Caki2 (cell line): Measurements from ENCODE around the gene SLC2A5. TPM values are rescaled to one million over a fixed set of nuclear protein-coding genes. Genes with fewer than 3 reads are reported as not detected.
"Not testable (repeated sequence)": the region's sequence is repeated elsewhere in the genome, so short reads cannot be mapped to it uniquely, and the experiment has no call there.

Source experiments
- DNase-seq: peaks from one replicate; pipeline ENCODE4 v3.0.0-alpha.2; 2015; ENCODE audit warnings: low read depth
- in situ Hi-C: cut with HindIII; loops from 2 replicates; pipeline ENCODE4 v1.10.0; 2016; ENCODE audit warnings: low sequenced_read_pairs, low pct_unique_long_range_greater_than_20kb, mixed read lengths
- total RNA-seq: library from RNA; depleted of rRNA; stranded (reverse); fragments of >200 nt; shearing (Covaris generic); gene quantifications from 2 replicates; pipeline ENCODE4 v1.2.3, GENCODE V29; 2014; ENCODE audit warnings: low replicate concordance

SLC2A5 gene
- total RNA-seq, 1 experiment from 2014 or later = not detected

DNA sequence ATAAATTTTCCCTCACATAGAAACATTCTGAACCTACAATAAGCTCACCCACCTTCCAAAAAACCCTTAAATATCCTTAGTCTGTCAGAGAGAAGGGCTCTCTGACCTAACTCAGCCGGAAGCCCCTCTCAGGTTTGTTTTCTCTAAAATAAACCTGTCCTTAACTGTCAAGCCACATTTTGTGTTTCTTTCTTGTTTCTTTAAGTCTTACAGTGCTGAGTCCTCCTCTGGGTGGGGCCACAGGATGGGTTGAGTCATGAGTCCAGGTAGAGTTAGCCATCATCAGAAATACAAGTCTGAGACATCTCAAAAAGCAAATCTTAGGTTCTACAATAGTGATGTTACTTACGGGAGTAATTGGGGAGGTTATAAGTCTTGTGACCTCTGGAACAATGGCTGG lies 26.4 kb upstream of the SLC2A5 start:
- in situ Hi-C loops = no loop called here
- no peak for DNase-seq

DNA sequence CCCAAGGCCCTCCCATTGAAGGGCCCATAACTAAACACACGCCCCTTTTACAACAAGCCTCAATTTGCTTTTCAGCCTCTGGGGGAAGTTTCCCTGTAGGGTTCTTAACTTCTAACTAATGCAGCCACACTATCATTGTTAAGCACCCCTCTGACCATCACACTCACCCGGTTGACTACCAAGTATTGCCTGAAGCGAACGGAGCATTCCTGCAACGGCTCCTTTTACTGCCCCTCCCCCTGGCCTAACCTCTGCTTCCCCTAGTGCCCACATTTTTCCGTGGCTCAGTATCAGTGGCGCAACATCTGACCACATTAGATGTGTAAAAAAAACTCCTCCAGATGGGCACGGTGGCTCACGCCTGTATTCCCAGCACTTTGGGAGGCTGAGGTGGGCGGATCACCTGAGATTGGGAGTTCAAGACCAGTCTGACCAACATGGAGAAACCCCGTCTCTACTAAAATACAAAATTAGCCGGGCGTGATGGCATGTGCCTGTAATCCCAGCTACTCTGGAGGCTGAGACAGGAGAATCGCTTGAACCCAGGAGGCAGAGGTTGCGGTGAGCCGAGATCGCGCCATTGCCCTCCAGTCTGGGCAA lies 24.7 kb upstream of the SLC2A5 start:
- DNase-seq, in situ Hi-C loops: not testable (repeated sequence)

DNA sequence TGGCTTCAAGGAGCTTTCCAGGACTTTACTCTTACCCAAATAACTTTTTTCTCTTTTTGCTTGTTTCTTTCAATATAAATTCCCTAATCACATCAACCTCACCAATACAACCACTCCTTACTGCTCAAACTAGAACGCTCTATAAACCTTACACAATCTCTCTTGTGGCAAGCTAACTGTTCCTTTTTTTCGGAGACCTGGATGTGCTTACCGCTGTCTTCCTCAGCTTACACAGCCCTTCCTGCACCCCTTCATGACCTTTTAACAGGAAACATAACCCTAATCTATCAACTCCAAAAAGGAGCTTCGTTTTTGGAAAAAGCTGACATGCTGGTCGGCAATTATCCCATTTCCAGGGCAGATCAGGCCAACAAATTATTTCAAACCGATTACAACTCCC lies 24.1 kb upstream of the SLC2A5 start:
- in situ Hi-C loops = no loop called here
- no peak for DNase-seq

DNA sequence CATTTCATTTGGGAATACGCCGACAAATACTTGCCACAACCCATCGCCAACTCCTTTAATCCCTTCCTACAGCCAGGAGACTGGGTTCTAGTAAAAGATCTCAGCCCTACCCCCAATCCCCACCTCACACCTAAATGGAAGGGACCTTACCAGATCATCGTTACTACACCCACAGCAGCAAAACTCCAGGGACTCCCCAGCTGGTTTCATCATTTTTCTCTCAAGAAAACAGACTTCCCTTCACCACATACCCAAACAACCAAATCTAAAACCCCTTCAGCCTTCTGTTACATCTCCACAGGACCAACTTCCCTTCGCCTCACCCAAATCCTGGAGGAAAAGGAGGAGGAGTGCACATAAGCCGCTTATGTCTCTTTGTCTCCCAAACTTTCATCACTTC lies 23.7 kb upstream of the SLC2A5 start:
- no peak for DNase-seq
- in situ Hi-C loops = no loop called here

DNA sequence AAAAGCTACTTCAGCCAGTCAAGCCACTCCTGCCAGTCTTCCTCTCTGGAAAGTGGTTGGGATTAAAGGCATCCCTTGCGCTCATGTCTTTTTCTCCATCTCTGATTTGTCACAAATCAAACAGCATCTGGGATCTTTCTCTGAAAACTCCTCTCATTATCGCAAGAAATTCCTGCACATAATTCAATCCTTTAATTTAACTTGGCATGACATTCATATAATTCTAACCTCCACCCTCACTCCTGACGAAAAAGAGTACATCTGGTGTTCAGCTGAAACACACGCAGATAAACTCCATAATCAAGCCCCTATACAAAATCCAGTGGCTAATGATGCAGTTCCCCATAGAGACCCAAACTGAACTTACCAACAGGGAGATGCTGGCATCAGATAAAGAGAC lies 19.4 kb upstream of the SLC2A5 start:
- in situ Hi-C loops = no loop called here
- no peak for DNase-seq

DNA sequence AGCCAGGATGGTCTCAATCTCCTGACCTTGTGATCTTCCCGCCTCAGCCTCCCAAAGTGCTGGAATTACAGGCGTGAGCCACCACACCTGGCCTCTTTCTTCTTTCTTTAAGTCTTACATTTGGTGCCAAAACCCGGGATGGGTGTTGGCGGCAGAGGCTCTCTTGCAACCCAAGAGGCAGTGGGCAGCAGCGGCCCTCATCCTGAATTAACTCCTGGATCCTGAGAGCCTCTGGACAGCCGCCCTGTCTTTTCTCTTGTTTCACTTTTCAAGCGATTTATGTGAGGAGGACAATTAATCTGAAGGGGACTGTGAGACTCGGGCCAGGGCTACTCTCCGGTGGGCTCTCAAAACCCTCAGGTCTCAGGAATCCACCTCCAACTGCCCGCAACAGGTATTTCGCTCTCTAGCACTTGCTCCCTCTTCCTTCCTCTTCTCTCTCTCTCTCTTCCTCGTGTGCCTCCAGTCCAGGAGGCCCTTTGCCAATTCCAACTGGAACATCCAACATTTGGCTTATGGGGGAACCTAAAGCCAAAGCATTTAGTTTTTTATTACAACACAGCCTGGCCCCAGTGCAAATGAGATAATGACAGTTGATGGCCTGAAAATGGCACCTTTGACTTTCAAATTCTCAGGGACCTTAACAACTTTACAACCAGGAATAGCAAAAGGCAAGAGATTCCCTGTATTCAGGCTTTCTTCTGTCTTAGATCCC lies 18.1 kb upstream of the SLC2A5 start:
- in situ Hi-C loops = no loop called here
- no peak for DNase-seq

DNA sequence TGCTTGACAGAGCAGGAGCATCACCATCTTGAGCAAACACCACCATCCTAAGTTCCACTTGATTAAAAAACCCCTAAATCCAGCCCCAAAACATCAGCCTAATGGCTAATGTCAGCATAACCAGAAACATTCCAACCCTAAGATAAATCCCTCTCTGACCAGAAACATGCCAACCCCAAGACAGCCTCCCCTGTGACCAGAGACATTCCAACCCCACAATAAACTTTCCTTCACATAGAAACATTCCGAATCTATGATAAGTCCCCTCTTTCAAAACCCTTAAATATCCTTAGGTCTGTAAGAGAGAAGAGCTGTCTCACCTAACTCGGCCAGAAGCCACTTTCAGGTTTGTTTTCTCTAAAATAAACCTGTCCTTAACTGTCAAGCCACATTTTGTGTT lies 17.4 kb upstream of the SLC2A5 start:
- no peak for DNase-seq
- in situ Hi-C loops = no loop called here

DNA sequence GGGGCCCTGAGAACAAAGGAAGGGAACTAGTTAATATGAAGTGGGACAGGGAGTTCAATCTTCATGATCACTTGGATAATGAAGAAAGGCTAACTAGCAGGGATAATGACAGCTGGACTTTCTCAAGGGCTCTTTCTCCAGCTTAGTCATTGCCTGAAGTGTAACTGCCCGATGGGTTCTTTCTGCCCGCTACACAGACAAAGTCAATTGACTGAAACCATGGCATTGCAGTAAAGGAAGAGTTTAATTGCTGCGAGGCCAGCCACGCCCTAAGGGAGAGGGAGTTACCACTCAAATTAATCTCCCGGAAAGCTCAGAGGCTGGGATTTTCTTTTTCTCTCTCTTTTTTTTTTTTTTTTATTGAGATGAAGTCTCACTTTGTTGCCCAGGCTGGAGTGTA lies 16.6 kb upstream of the SLC2A5 start:
- in situ Hi-C loops = no loop called here
- DNase-seq = peak; percentile 21

DNA sequence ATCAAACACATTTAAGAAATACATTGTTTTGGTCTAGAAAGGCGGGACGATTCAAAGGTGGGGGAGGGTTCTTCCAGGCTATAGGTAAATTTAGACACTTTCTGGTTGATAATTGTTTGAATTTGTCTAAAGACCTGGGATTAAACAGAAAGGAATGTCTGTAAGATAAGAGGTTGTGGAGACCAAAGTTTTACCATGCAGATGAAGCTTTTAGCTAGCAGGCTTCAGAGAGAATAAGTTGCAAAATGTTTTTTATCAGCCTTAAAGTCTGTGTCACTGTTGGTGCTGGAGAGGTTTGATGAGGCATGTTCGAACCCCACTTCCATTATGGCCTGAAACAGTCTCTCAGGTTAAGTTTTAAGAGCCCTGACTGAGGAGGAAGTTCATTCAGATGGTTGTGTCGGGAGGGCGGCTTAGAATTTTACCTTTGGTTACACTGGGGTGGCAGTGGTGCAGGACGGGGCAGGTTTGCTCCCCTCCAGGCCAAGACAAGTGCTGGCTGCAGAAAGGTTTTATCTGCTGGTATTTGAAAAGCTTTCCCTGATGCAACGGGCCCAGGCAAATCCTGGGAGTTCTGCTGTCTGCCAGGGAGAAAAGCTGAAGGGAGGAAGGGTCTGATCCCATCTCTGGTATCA lies 16.0 kb upstream of the SLC2A5 start:
- in situ Hi-C loops = no loop called here

DNA sequence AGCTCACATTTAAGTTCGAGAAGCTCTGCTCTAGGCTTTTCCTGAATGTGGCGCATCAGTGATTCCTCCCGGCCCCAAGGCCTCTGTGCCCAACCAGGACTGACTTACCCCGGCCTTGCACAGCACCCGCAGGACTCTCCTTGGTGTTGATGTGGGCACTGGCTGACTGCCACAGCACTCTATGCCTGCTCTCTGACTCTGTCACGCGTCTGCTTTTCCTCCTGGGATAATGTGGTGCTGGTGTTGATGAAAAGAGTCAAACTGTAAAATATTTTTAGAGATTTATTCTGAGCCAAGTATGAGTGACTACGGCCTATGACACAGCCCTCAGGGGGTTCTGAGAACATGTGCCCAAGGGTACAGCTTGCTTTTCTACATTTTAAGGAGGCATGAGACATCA lies 15.5 kb upstream of the SLC2A5 start:
- no peak for DNase-seq
- in situ Hi-C loops = no loop called here

More for the DNA sequence above, 16.0 kb upstream of the SLC2A5 start:
- DNase-seq = no peak

DNA sequence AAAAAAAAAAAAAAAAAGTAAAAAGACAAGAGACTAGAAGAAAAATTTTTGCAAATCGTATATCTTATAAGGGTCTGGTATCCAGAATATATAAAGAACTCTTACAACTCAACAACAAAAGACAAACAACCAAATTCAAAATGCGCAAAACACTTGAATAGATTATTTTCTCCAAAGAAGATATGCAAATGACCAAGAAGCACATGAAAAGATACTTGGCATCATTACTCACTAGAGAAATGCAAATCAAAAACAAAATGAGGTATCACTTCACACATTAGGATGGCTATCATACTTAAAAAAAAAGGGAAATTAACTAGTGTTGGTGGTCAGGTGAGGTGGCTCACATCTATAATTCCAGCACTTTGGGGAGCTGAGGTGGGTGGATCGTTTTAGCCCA lies 12.0 kb upstream of the SLC2A5 start:
- no peak for DNase-seq
- in situ Hi-C loops = no loop called here

DNA sequence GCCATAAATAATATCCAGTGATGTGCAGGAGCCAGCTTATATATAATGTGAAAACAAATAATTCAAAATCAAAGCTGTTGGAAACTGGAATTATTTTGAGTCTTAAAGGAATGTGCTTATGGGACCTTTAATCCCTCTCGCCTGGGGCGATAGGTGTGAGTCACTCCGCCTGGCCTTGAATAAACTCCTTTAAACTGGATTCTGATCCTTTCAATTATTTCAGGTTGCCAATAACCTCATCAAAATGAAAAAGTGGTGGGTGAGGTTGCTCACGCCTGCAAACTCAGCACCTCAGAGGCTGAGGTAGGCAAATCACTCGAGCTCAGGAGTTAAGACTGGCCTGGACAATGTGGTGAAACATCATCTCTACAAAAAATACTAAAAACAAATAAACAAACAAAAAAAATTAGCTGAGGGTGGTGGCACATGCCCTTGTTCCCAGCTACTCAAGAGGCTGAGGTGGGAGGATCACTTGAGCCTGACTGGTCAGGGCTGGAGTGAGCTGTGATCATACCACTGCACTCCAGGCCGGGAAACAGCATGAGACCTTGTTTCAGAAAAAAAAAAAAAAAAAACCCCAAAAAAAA lies 11.4 kb upstream of the SLC2A5 start:
- peak; percentile 50 for DNase-seq
- in situ Hi-C loops = no loop called here

DNA sequence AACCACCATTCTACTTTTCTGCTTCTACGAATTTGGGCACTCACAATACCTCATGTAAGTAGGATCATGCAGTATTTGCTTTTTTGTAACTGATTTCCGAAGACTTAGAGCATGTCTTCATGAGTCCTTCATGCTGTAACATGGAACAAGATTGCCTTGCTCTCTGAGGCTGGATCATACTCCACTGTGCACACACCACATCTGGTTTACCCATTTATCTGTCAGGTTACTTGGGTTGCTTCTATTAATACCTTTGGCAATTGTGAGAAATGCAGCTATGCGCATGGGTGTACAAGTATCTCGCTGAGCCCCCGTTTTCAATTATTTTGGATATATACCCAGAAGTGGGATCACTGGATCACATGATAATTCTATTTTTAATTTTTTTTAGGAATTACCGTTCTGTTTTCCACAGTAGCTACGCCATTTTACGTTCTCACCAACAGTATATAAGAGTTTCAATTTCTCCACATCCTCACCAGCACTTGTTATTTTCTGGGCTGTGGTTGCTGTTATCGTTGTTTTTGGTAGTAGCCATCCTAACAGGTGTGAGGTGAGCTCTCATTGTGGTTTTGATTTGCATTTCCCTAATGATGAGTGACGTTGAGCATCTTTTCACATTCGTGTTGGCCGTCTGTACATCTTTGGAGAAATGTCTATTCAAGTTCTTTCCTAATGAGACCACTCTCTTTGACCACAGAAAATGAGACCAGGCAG lies 10.7 kb upstream of the SLC2A5 start:
- in situ Hi-C loops = no loop called here

DNA sequence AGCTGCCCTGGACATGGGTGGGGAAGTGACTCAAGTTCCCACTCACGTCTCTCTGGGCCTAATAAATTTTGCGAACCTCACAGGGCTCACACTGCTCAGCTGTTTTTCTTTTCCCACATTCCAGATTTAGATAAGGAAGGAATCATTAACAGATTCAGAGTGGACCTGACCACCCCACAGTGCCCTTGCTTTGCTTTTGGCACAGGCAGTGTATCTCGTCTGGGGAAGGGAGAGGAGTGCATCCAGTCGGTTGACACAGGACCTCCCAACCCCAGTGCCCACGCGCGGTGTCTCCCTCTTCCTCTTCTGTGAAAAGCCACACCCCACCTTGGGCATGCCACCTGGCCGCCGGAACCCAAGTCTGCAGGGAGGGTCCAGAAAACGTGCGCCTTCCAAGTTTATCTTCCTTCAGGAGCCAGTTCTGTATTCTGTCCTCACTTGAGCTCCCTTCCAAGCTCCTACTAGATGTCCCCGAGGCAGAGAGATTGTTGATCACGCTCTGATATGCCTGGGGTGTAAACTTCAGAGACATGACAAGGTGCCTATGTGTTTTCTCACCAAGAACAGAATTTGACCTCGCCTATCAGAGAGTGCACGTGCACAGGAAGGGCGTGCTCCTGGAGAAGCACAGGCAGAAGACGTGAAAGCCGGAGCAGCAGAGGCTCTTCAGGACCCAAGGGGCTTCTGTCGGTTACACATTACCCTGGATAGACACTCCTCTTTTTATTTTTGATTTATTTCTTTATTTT lies 9.5 kb upstream of the SLC2A5 start:
- in situ Hi-C loops = no loop called here
- no peak for DNase-seq

More for the DNA sequence above, 10.7 kb upstream of the SLC2A5 start:
- DNase-seq = no peak

DNA sequence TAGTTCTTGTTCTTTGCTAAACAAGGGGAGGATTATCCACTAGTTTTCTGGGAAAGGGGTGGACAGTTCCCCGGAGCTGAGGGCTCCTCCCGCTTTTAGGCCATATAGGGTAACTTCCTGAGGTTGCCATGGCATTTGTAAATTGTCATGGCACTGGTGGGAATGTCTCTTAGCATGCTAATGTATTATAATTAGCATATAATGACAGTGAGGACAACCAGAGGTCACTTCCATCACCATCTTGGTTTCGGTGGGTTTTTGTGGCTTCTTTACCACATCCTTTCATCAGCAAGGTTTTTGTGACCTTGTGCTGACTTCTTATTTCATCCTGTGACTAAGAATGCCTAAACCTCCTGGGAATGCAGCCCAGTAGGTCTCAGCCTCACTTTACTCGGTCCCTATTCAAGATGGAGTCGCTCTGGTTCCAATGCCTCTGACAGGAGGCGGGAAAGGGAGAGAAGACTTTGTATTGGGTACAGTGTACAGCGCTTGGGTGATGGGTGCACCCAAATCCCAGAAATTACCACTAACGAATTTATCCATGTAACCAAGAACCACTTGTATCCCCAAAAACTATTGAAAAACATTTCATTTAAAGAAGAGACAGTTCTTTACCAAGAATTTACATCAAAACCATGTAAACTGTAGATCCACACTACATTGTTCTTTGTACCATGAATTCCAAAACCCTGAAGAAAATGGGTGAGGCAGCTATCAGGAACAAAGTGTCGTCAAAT lies 8.7 kb upstream of the SLC2A5 start:
- peak; percentile 28 for DNase-seq
- in situ Hi-C loops = no loop called here

DNA sequence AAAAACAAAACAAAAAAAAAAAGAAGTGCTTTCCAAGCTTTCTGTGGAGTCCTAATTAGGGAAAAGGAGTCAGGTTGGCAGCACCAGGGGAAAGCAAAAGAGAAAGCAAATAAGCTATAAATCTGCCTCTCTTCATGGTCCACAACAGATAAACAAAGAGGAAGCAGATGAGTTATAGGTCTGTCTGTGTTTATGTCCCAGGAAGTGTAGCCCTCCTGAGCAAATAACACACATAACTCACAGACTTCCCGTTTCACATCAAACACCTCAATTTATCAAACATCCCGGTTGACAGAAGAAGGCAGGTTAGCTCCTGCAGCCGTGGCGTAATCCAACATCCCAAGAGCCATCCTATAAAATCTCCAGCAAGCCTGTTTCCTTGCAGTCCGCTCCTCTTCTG lies 5.6 kb upstream of the SLC2A5 start:
- no peak for DNase-seq
- in situ Hi-C loops = no loop called here

DNA sequence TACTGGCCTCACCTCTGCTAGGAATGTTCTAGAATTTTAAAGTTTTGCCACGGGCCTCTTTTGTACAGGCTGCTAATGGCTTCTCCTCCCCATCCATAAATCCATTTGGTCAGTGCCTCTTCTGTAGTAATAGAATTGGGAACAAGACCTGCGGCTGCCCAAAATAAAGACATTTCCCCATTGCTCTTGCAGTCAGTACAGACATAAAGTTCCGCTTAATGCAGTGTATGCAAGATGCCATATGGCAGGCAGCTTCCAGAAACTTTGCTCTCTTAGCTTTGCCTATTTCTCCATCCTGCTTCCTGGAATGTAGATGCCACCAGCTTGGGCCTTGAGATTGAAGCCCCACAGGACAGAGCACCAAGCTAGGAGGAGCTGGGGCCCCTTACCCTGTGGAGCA lies 3.7 kb upstream of the SLC2A5 start:
- in situ Hi-C loops = no loop called here
- DNase-seq = no peak
